Neural cell (in vitro differentiated cells): Measurements from ENCODE around the gene TBC1D3B. TPM values are rescaled to one million over a fixed set of nuclear protein-coding genes. Genes with fewer than 3 reads are reported as not detected.

ENCODE experiments used
- H2AFZ ChIP-seq: fragments of 200-600, 300-800 bp; sonication (generic), shearing (Covaris generic); 2 replicates; pipeline ENCODE4 v1.6.0; 2014; ENCODE audit warnings: low read depth, mild to moderate bottlenecking, antibody characterized with exemption, low read length, moderate library complexity
- H3F3A ChIP-seq: fragments of 200-600 bp; shearing (Covaris generic); 2 replicates; pipeline ENCODE4 v1.6.1; 2016; ENCODE audit warnings: mild to moderate bottlenecking, moderate library complexity, mixed read lengths, antibody characterized with exemption, low read length; ENCODE audit not compliant: insufficient read depth, poor library complexity, severe bottlenecking
- H3K27ac ChIP-seq: fragments of 200-600, 300-800 bp; sonication (generic), shearing (Covaris generic); 2 replicates; pipeline ENCODE4 v1.5.1; 2014; ENCODE audit warnings: mild to moderate bottlenecking, low read length, moderate library complexity
- H3K27me3 ChIP-seq: fragments of 300-800, 200-600 bp; sonication (generic), shearing (Covaris generic); 2 replicates; pipeline ENCODE4 v1.6.0; 2014; ENCODE audit warnings: mild to moderate bottlenecking, low read depth, low read length, moderate library complexity; ENCODE audit not compliant: insufficient read depth
- H3K36me3 ChIP-seq: fragments of 300-800, 200-600 bp; sonication (generic), shearing (Covaris generic); 2 replicates; pipeline ENCODE4 v1.5.1; 2014; ENCODE audit warnings: mild to moderate bottlenecking, antibody characterized with exemption, low read length, moderate library complexity; ENCODE audit not compliant: insufficient read depth
- H3K4me2 ChIP-seq: fragments of 300-800, 200-600 bp; sonication (generic), shearing (Covaris generic); 2 replicates; pipeline ENCODE4 v1.6.0; 2014; ENCODE audit warnings: mild to moderate bottlenecking, low read length
- H3K4me3 ChIP-seq: fragments of 300-800, 200-600 bp; sonication (generic), shearing (Covaris generic); 2 replicates; pipeline ENCODE4 v1.5.1; 2014; ENCODE audit warnings: mild to moderate bottlenecking, low read length, moderate library complexity
- H3K79me2 ChIP-seq: fragments of 200-600 bp; shearing (Covaris generic); replicated peaks from 2 replicates; pipeline ENCODE4 v1.6.0; 2014; ENCODE audit warnings: mild to moderate bottlenecking, low read length, moderate library complexity; ENCODE audit not compliant: insufficient read depth
- H3K9ac ChIP-seq: fragments of 300-800, 200-600 bp; sonication (generic), shearing (Covaris generic); 2 replicates; pipeline ENCODE4 v1.6.1; 2016; ENCODE audit warnings: mild to moderate bottlenecking, low read length, mixed read lengths
- H3K9me2 ChIP-seq: fragments of 200-600 bp; shearing (Covaris generic); 2 replicates; pipeline ENCODE4 v1.6.1; 2016; ENCODE audit warnings: mild to moderate bottlenecking, low read length, mixed read lengths; ENCODE audit not compliant: insufficient read depth
- H3K9me3 ChIP-seq: fragments of 200-600, 300-800 bp; sonication (generic), shearing (Covaris generic); 2 replicates; pipeline ENCODE4 v1.6.1; 2016; ENCODE audit warnings: mild to moderate bottlenecking, mixed run types, low read length, moderate library complexity, mixed read lengths
- H4K20me1 ChIP-seq: fragments of 200-600 bp; shearing (Covaris generic); 2 replicates; pipeline ENCODE4 v1.6.1; 2016; ENCODE audit warnings: mild to moderate bottlenecking, mixed run types; ENCODE audit not compliant: insufficient read depth
- CTCF ChIP-seq: fragments of 450-650 bp; IDR thresholded peaks from 2 replicates; pipeline ENCODE4 v1.5.1; 2014; ENCODE audit warnings: antibody characterized with exemption, mild to moderate bottlenecking, moderate library complexity; ENCODE audit not compliant: poor library complexity, severe bottlenecking
- EP300 ChIP-seq: fragments of 450-650 bp; conservative IDR thresholded peaks from 2 replicates; pipeline ENCODE4 v1.6.1; 2014; ENCODE audit warnings: antibody characterized with exemption, mild to moderate bottlenecking, moderate library complexity; ENCODE audit not compliant: poor library complexity, severe bottlenecking
- EZH2 ChIP-seq: fragments of 200-600, 300-800 bp; shearing (Covaris generic), sonication (generic); IDR thresholded peaks from 2 replicates; pipeline ENCODE4 v1.6.1; 2014; ENCODE audit warnings: antibody characterized with exemption, low read length, borderline replicate concordance, mild to moderate bottlenecking; ENCODE audit not compliant: insufficient read depth, poor library complexity, severe bottlenecking
- MXI1 ChIP-seq: fragments of 450-650 bp; conservative IDR thresholded peaks from 2 replicates; pipeline ENCODE4 v1.6.1; 2014; ENCODE audit warnings: antibody characterized with exemption, mild to moderate bottlenecking; ENCODE audit not compliant: poor library complexity, severe bottlenecking
- POLR2AphosphoS5 ChIP-seq: IDR thresholded peaks from 2 replicates; pipeline ENCODE4 v1.6.1; 2012
- RAD21 ChIP-seq: fragments of 450-650 bp; conservative IDR thresholded peaks from 2 replicates; pipeline ENCODE4 v1.6.1; 2014; ENCODE audit warnings: antibody characterized with exemption, mild to moderate bottlenecking, moderate library complexity
- REST ChIP-seq: IDR thresholded peaks from 2 replicates; pipeline ENCODE4 v1.6.1; 2012; ENCODE audit warnings: borderline replicate concordance
- SMC3 ChIP-seq: fragments of 450-650 bp; conservative IDR thresholded peaks from 2 replicates; pipeline ENCODE4 v1.6.1; 2014; ENCODE audit warnings: antibody characterized with exemption, mild to moderate bottlenecking, moderate library complexity; ENCODE audit not compliant: poor library complexity
- TAF1 ChIP-seq: IDR thresholded peaks from 2 replicates; pipeline ENCODE4 v1.6.1; 2012; ENCODE audit warnings: low read depth
- polyA plus RNA-seq: library from polyadenylated mRNA; depleted of rRNA; stranded (reverse); fragments of >200 nt; gene quantifications from 2 replicates; pipeline ENCODE4 v1.2.3, GENCODE V29; 2014

Gene TBC1D3B
- polyA plus RNA-seq, 1 donor from 2014 or later = 9.8 TPM

GRCh38 chr17:36198831-36199465, 22.5 kb upstream of the TBC1D3B start:
- H3K79me2 ChIP-seq = no peaks in the 10 kb centered on the region
- no peaks in the 10 kb centered on the region for H3K27me3 ChIP-seq
- TF ChIP-seq RAD21 (no peak), MXI1 (no peak), EZH2 (no peak), CTCF (no peak), SMC3 (no peak), TAF1 (no peak), EP300 (no peak), POLR2AphosphoS5 (no peak), REST (no peak)
- no peaks in the 10 kb centered on the region for H3F3A ChIP-seq
- H2AFZ ChIP-seq = no peak overlapping the region
- no peak overlapping the region for H3K4me2 ChIP-seq
- no peak overlapping the region for H3K4me3 ChIP-seq
- H3K9me2 ChIP-seq = no peaks in the 10 kb centered on the region
- no peaks in the 10 kb centered on the region for H3K9me3 ChIP-seq
- H4K20me1 ChIP-seq = no peaks in the 10 kb centered on the region
- H3K36me3 ChIP-seq = no peaks in the 10 kb centered on the region
- H3K9ac ChIP-seq = no peak overlapping the region
- no peak overlapping the region for H3K27ac ChIP-seq

GRCh38 chr17:36197387-36197703, 20.9 kb upstream of the TBC1D3B start:
- H3F3A ChIP-seq = no peaks in the 10 kb centered on the region
- H3K79me2 ChIP-seq = no peaks in the 10 kb centered on the region
- no peak overlapping the region for H3K27ac ChIP-seq
- no peaks in the 10 kb centered on the region for H3K9me3 ChIP-seq
- H3K4me2 ChIP-seq = no peak overlapping the region
- no peak overlapping the region for H3K4me3 ChIP-seq
- no peak for TF ChIP-seq MXI1
- TF ChIP-seq TAF1 = no peak
- TF ChIP-seq EP300 = no peak
- no peak for TF ChIP-seq SMC3
- no peak for TF ChIP-seq POLR2AphosphoS5
- no peak for TF ChIP-seq CTCF
- no peak for TF ChIP-seq REST
- TF ChIP-seq EZH2 = no peak
- TF ChIP-seq RAD21 = no peak
- H3K9ac ChIP-seq = no peak overlapping the region
- H3K36me3 ChIP-seq = no peaks in the 10 kb centered on the region
- H3K27me3 ChIP-seq = no peaks in the 10 kb centered on the region
- no peaks in the 10 kb centered on the region for H4K20me1 ChIP-seq
- H3K9me2 ChIP-seq = no peaks in the 10 kb centered on the region
- H2AFZ ChIP-seq = no peak overlapping the region
